Astrocyte (in vitro differentiated cells and primary cell): ENCODE measurements around the gene FAM174C. TPM values are rescaled to one million over a fixed set of nuclear protein-coding genes. Genes with fewer than 3 reads are reported as not detected.

ENCODE experiments used
- DNase-seq: peaks from one replicate; pipeline ENCODE4 v3.0.0-alpha.2; 2010; ENCODE audit warnings: low read depth
- FAIRE-seq: peaks from 2 replicates; lab custom pipeline; 2011; peaks lifted over from hg19 to GRCh38; lab: Jason Lieb, UNC
- H2AFZ ChIP-seq: 2 replicates; pipeline ENCODE4 v1.6.0; 2012; ENCODE audit warnings: low read depth, low read length, inconsistent platforms
- H3K27ac ChIP-seq: 2 replicates; pipeline ENCODE4 v1.5.1; 2011; ENCODE audit warnings: low read depth, low read length, inconsistent platforms
- H3K27me3 ChIP-seq: 2 replicates; pipeline ENCODE4 v1.6.0; 2011; ENCODE audit warnings: low read length, inconsistent platforms; ENCODE audit not compliant: insufficient read depth
- H3K36me3 ChIP-seq: 2 replicates; pipeline ENCODE4 v1.5.1; 2011; ENCODE audit warnings: low read length, inconsistent platforms; ENCODE audit not compliant: insufficient read depth
- H3K4me1 ChIP-seq: 2 replicates; pipeline ENCODE4 v1.5.1; 2011; ENCODE audit warnings: low read length, inconsistent platforms; ENCODE audit not compliant: insufficient read depth
- H3K4me2 ChIP-seq: 2 replicates; pipeline ENCODE4 v1.6.0; 2012; ENCODE audit warnings: low read length, inconsistent platforms
- H3K4me3 ChIP-seq: 2 replicates; pipeline ENCODE4 v1.5.1; 2011; ENCODE audit warnings: low read depth, mild to moderate bottlenecking, low read length, inconsistent platforms; ENCODE audit not compliant: insufficient read depth
- H3K79me2 ChIP-seq: 2 replicates; pipeline ENCODE4 v1.6.0; 2012; ENCODE audit warnings: mild to moderate bottlenecking, low read length, inconsistent platforms; ENCODE audit not compliant: insufficient read depth
- H3K9ac ChIP-seq: 2 replicates; pipeline ENCODE4 v1.6.0; 2012; ENCODE audit warnings: mild to moderate bottlenecking, low read length, inconsistent platforms
- H3K9me3 ChIP-seq: 2 replicates; pipeline ENCODE4 v1.5.1; 2012; ENCODE audit warnings: low read depth, mild to moderate bottlenecking, low read length, inconsistent platforms; ENCODE audit not compliant: insufficient read depth
- H4K20me1 ChIP-seq: 2 replicates; pipeline ENCODE4 v1.6.0; 2012; ENCODE audit warnings: low read length, inconsistent platforms; ENCODE audit not compliant: insufficient read depth
- H3K27ac Mint-ChIP-seq: one replicate; pipeline ENCODE4 v1.8.0; 2021; ENCODE audit warnings: mild to moderate bottlenecking, mixed read lengths; ENCODE audit not compliant: unreplicated experiment
- H3K27me3 Mint-ChIP-seq: one replicate; pipeline ENCODE4 v1.8.0; 2021; ENCODE audit warnings: low read depth, mixed read lengths; ENCODE audit not compliant: unreplicated experiment
- H3K36me3 Mint-ChIP-seq: one replicate; pipeline ENCODE4 v1.8.0; 2021; ENCODE audit warnings: low read depth, mixed read lengths; ENCODE audit not compliant: unreplicated experiment
- H3K4me1 Mint-ChIP-seq: one replicate; pipeline ENCODE4 v1.8.0; 2021; ENCODE audit warnings: low read depth, mixed read lengths; ENCODE audit not compliant: unreplicated experiment
- H3K4me3 Mint-ChIP-seq: one replicate; pipeline ENCODE4 v1.8.0; 2021; ENCODE audit warnings: mild to moderate bottlenecking, moderate library complexity, mixed read lengths; ENCODE audit not compliant: unreplicated experiment
- H3K9me3 Mint-ChIP-seq: one replicate; pipeline ENCODE4 v1.8.0; 2021; ENCODE audit warnings: mild to moderate bottlenecking, mixed read lengths; ENCODE audit not compliant: unreplicated experiment
- CTCF ChIP-seq: IDR thresholded peaks from 2 replicates; pipeline ENCODE4 v1.5.1; 2011; ENCODE audit warnings: low read depth, mild to moderate bottlenecking, inconsistent platforms, low read length, moderate library complexity; ENCODE audit not compliant: insufficient read depth
- EZH2 ChIP-seq: IDR thresholded peaks from 2 replicates; pipeline ENCODE4 v1.6.1; 2012; ENCODE audit warnings: mild to moderate bottlenecking, low read length, inconsistent platforms; ENCODE audit not compliant: insufficient read depth
- total RNA-seq: library from RNA; stranded (reverse); gene quantifications from 2 replicates; pipeline ENCODE4 v1.2.1, GENCODE V29; 2021

The FAM174C gene
- total RNA-seq, 1 donor from 2014 or later = 50.5 TPM

- Histone ChIP-seq H3K27ac (peak overlapping the region; percentile 95), H3K4me1 (peaks cover 31% of the 10 kb centered on the region), H3K4me3 (peak overlapping the region; percentile 84), H3K27me3 (no peaks in the 10 kb centered on the region), H3K79me2 (peaks cover 60% of the 10 kb centered on the region), H4K20me1 (peaks cover 32% of the 10 kb centered on the region), H3K9ac (peak overlapping the region; percentile 93), H2AFZ (no peak overlapping the region), H3K36me3 (peaks cover 3% of the 10 kb centered on the region), H3K4me2 (peak overlapping the region; percentile 100), H3K9me3 (no peaks in the 10 kb centered on the region)
- FAIRE-seq = no peak
- TF ChIP-seq CTCF (no peak), EZH2 (no peak)
- H3K36me3 Mint-ChIP-seq = peaks cover 2% of the 10 kb centered on the region
- peak; percentile 84 for DNase-seq
- H3K27me3 Mint-ChIP-seq = no peaks in the 10 kb centered on the region
- peaks cover 3% of the 10 kb centered on the region for H3K4me1 Mint-ChIP-seq
- H3K9me3 Mint-ChIP-seq = no peaks in the 10 kb centered on the region
- no peak overlapping the region for H3K27ac Mint-ChIP-seq
- peak overlapping the region; percentile 80 for H3K4me3 Mint-ChIP-seq
Observed at GRCh38 chr19:1249298-1249989, 25.9 kb upstream of the FAM174C start.

GRCh38 chr19:1249990-1250436 lies 25.3 kb upstream of the FAM174C start:
- H3K27me3 Mint-ChIP-seq = no peaks in the 10 kb centered on the region
- Histone ChIP-seq H3K9me3 (no peaks in the 10 kb centered on the region), H3K4me2 (peak overlapping the region; percentile 100), H4K20me1 (peaks cover 32% of the 10 kb centered on the region), H2AFZ (no peak overlapping the region), H3K27me3 (no peaks in the 10 kb centered on the region), H3K36me3 (peaks cover 9% of the 10 kb centered on the region), H3K4me3 (peak overlapping the region; percentile 84), H3K9ac (peak overlapping the region; percentile 88), H3K79me2 (peaks cover 64% of the 10 kb centered on the region), H3K27ac (peak overlapping the region; percentile 85), H3K4me1 (peaks cover 31% of the 10 kb centered on the region)
- DNase-seq (no peak), FAIRE-seq (no peak)
- TF ChIP-seq EZH2 = no peak
- no peak overlapping the region for H3K27ac Mint-ChIP-seq
- peaks cover 5% of the 10 kb centered on the region for H3K4me1 Mint-ChIP-seq
- peaks cover 2% of the 10 kb centered on the region for H3K36me3 Mint-ChIP-seq
- H3K4me3 Mint-ChIP-seq = peak overlapping the region; percentile 80
- no peaks in the 10 kb centered on the region for H3K9me3 Mint-ChIP-seq

GRCh38 chr19:1250437-1251260 lies 24.7 kb upstream of the FAM174C start:
- H3K27me3 ChIP-seq = no peaks in the 10 kb centered on the region
- H3K4me1 ChIP-seq = peaks cover 34% of the 10 kb centered on the region
- TF ChIP-seq CTCF (no peak), EZH2 (no peak)
- no peak overlapping the region for H2AFZ ChIP-seq
- H3K9ac ChIP-seq = peak overlapping the region; percentile 88
- no peak for DNase-seq
- peaks cover 38% of the 10 kb centered on the region for H4K20me1 ChIP-seq
- H3K27ac ChIP-seq = peak overlapping the region; percentile 85
- FAIRE-seq = no peak
- H3K4me2 ChIP-seq = peak overlapping the region; percentile 100
- Mint-ChIP-seq H3K27me3 (no peaks in the 10 kb centered on the region), H3K9me3 (no peaks in the 10 kb centered on the region), H3K36me3 (peaks cover 2% of the 10 kb centered on the region), H3K4me1 (peaks cover 5% of the 10 kb centered on the region), H3K4me3 (peak overlapping the region; percentile 92), H3K27ac (peak overlapping the region; percentile 96)
- peaks cover 65% of the 10 kb centered on the region for H3K79me2 ChIP-seq
- H3K4me3 ChIP-seq = peak overlapping the region; percentile 84
- no peaks in the 10 kb centered on the region for H3K9me3 ChIP-seq
- H3K36me3 ChIP-seq = peaks cover 14% of the 10 kb centered on the region
